ENCODE data around the gene RAB36.

DNA sequence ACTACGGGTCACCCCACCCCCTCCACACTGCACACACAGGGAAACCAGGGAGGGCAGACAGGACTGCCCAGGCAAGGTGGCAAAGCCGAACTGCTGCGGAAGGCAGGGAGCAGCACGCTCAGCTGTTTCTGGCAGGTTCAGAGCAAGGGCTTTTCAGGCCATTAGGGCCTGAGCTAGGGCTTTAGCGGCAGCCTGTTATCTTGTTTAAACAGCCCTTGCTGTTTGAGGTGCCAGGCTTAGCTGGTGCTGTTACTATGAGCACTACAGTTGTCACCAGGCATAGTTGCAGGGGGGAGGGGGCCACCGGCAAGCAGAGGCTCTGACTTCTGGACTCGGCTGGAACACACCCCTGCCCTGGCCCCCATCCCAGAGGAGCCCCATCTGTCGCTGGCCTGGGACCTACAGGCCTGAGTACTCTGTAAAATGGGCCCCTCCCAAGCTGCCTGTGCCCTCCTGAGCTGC is 38.3 kb upstream of the RAB36 start:
- TF ChIP-seq, protein P1, sequence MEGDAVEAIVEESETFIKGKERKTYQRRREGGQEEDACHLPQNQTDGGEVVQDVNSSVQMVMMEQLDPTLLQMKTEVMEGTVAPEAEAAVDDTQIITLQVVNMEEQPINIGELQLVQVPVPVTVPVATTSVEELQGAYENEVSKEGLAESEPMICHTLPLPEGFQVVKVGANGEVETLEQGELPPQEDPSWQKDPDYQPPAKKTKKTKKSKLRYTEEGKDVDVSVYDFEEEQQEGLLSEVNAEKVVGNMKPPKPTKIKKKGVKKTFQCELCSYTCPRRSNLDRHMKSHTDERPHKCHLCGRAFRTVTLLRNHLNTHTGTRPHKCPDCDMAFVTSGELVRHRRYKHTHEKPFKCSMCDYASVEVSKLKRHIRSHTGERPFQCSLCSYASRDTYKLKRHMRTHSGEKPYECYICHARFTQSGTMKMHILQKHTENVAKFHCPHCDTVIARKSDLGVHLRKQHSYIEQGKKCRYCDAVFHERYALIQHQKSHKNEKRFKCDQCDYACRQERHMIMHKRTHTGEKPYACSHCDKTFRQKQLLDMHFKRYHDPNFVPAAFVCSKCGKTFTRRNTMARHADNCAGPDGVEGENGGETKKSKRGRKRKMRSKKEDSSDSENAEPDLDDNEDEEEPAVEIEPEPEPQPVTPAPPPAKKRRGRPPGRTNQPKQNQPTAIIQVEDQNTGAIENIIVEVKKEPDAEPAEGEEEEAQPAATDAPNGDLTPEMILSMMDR (conservative IDR thresholded peaks at IDR 0.05; ENCODE audit: low read length), result no peak
- no peak for TF ChIP-seq EZH2phosphoT487 (IDR thresholded peaks at IDR 0.05; ENCODE audit: borderline replicate concordance)
